ENCODE results near the gene MSH3.

MSH3 gene

GRCh38 chr5:80915716-80916115 is 261.3 kb downstream of the MSH3 start:
- H3K27me3 ChIP-seq (ENCODE audit: control insufficient read depth, insufficient read depth, low read length, poor library complexity, severe bottlenecking) = no peaks in the 10 kb centered on the region
- H3K36me3 ChIP-seq (ENCODE audit: control insufficient read depth, insufficient read depth, low read length) = no peaks in the 10 kb centered on the region
- H3K4me3 ChIP-seq (ENCODE audit: insufficient read depth, low read depth, low read length) = no peak overlapping the region
- no peaks in the 10 kb centered on the region for H3K4me1 ChIP-seq (ENCODE audit: control insufficient read depth, insufficient read depth, low read length)
- H3K9me3 ChIP-seq (ENCODE audit: control insufficient read depth, low read length) = no peaks in the 10 kb centered on the region
- no peak overlapping the region for H3K27ac ChIP-seq (ENCODE audit: insufficient read depth, low read depth, low read length, poor library complexity, severe bottlenecking)
- 90 to 100% methylated on average over 1 of the region's 1 CpG for WGBS, 2 experiments

GRCh38 chr5:80916676-80917075 is 262.2 kb downstream of the MSH3 start:
- no peaks in the 10 kb centered on the region for H3K4me1 ChIP-seq (ENCODE audit: control insufficient read depth, insufficient read depth, low read length)
- no peak overlapping the region for H3K4me3 ChIP-seq (ENCODE audit: insufficient read depth, low read depth, low read length)
- 95 to 97% methylated on average over 4 of the region's 4 CpGs for WGBS, 2 experiments
- no peaks in the 10 kb centered on the region for H3K9me3 ChIP-seq (ENCODE audit: control insufficient read depth, low read length)
- H3K27ac ChIP-seq (ENCODE audit: insufficient read depth, low read depth, low read length, poor library complexity, severe bottlenecking) = no peak overlapping the region
- H3K36me3 ChIP-seq (ENCODE audit: control insufficient read depth, insufficient read depth, low read length) = no peaks in the 10 kb centered on the region
- H3K27me3 ChIP-seq (ENCODE audit: control insufficient read depth, insufficient read depth, low read length, poor library complexity, severe bottlenecking) = no peaks in the 10 kb centered on the region

GRCh38 chr5:80917631-80918030 is 263.2 kb downstream of the MSH3 start:
- H3K27me3 ChIP-seq (ENCODE audit: control insufficient read depth, insufficient read depth, low read length, poor library complexity, severe bottlenecking) = no peaks in the 10 kb centered on the region
- H3K4me1 ChIP-seq (ENCODE audit: control insufficient read depth, insufficient read depth, low read length) = no peaks in the 10 kb centered on the region
- no peaks in the 10 kb centered on the region for H3K36me3 ChIP-seq (ENCODE audit: control insufficient read depth, insufficient read depth, low read length)
- 91 to 99% methylated on average over 3 of the region's 3 CpGs for WGBS, 2 experiments
- no peak overlapping the region for H3K27ac ChIP-seq (ENCODE audit: insufficient read depth, low read depth, low read length, poor library complexity, severe bottlenecking)
- H3K9me3 ChIP-seq (ENCODE audit: control insufficient read depth, low read length) = no peaks in the 10 kb centered on the region
- no peak overlapping the region for H3K4me3 ChIP-seq (ENCODE audit: insufficient read depth, low read depth, low read length)

- Histone ChIP-seq H3K4me3 (ENCODE audit: insufficient read depth, low read depth, low read length) (no peak overlapping the region), H3K27ac (ENCODE audit: insufficient read depth, low read depth, low read length, poor library complexity, severe bottlenecking) (no peak overlapping the region), H3K27me3 (ENCODE audit: control insufficient read depth, insufficient read depth, low read length, poor library complexity, severe bottlenecking) (no peaks in the 10 kb centered on the region), H3K36me3 (ENCODE audit: control insufficient read depth, insufficient read depth, low read length) (no peaks in the 10 kb centered on the region), H3K9me3 (ENCODE audit: control insufficient read depth, low read length) (no peaks in the 10 kb centered on the region), H3K4me1 (ENCODE audit: control insufficient read depth, insufficient read depth, low read length) (no peaks in the 10 kb centered on the region)
- 90 to 94% methylated on average over 5 to 6 of the region's 6 CpGs for WGBS, 2 experiments
Measured at GRCh38 chr5:80919678-80920196, 265.3 kb downstream of the MSH3 start.

GRCh38 chr5:80920333-80920732 is 265.9 kb downstream of the MSH3 start:
- Histone ChIP-seq H3K36me3 (ENCODE audit: control insufficient read depth, insufficient read depth, low read length) (no peaks in the 10 kb centered on the region), H3K27me3 (ENCODE audit: control insufficient read depth, insufficient read depth, low read length, poor library complexity, severe bottlenecking) (no peaks in the 10 kb centered on the region), H3K9me3 (ENCODE audit: control insufficient read depth, low read length) (no peaks in the 10 kb centered on the region), H3K4me1 (ENCODE audit: control insufficient read depth, insufficient read depth, low read length) (no peaks in the 10 kb centered on the region), H3K27ac (ENCODE audit: insufficient read depth, low read depth, low read length, poor library complexity, severe bottlenecking) (no peak overlapping the region), H3K4me3 (ENCODE audit: insufficient read depth, low read depth, low read length) (no peak overlapping the region)

GRCh38 chr5:80921026-80921425 is 266.6 kb downstream of the MSH3 start:
- Histone ChIP-seq H3K27me3 (ENCODE audit: control insufficient read depth, insufficient read depth, low read length, poor library complexity, severe bottlenecking) (no peaks in the 10 kb centered on the region), H3K4me3 (ENCODE audit: insufficient read depth, low read depth, low read length) (no peak overlapping the region), H3K36me3 (ENCODE audit: control insufficient read depth, insufficient read depth, low read length) (no peaks in the 10 kb centered on the region), H3K27ac (ENCODE audit: insufficient read depth, low read depth, low read length, poor library complexity, severe bottlenecking) (no peak overlapping the region), H3K9me3 (ENCODE audit: control insufficient read depth, low read length) (no peaks in the 10 kb centered on the region), H3K4me1 (ENCODE audit: control insufficient read depth, insufficient read depth, low read length) (no peaks in the 10 kb centered on the region)

GRCh38 chr5:80925931-80926330 is 271.5 kb downstream of the MSH3 start:
- Histone ChIP-seq H3K27ac (ENCODE audit: insufficient read depth, low read depth, low read length, poor library complexity, severe bottlenecking) (no peak overlapping the region), H3K4me1 (ENCODE audit: control insufficient read depth, insufficient read depth, low read length) (no peaks in the 10 kb centered on the region), H3K9me3 (ENCODE audit: control insufficient read depth, low read length) (no peaks in the 10 kb centered on the region), H3K4me3 (ENCODE audit: insufficient read depth, low read depth, low read length) (no peak overlapping the region), H3K36me3 (ENCODE audit: control insufficient read depth, insufficient read depth, low read length) (no peaks in the 10 kb centered on the region), H3K27me3 (ENCODE audit: control insufficient read depth, insufficient read depth, low read length, poor library complexity, severe bottlenecking) (no peaks in the 10 kb centered on the region)
- WGBS, 2 experiments = 94 to 100% methylated on average over 1 of the region's 1 CpG

Measured in ectodermal cell (in vitro differentiated cells).